HepG2 (cell line): ENCODE results near the gene CDH2. TPM values are rescaled to one million over a fixed set of nuclear protein-coding genes. Genes with fewer than 3 reads are reported as not detected.

Experiments used
- ARNTL ChIP-seq: sonication (generic); formaldehyde crosslinking; IDR thresholded peaks from 2 replicates; pipeline ENCODE4 v1.4.0; 2020; ENCODE audit warnings: mild to moderate bottlenecking, missing genetic modification reagents
- CEBPG ChIP-seq: IDR thresholded peaks from 2 replicates; pipeline ENCODE4 v1.6.1; 2016
- CREB1 ChIP-seq, 2 experiments: fragments of 450-650 bp in 1 of 2; IDR thresholded peaks; 2 replicates each; pipeline ENCODE4 v1.6.1; 2016 to 2017; ENCODE audit warnings: control low read depth in 1 of 2, mild to moderate bottlenecking in 1 of 2, missing compliant biosample characterization in 1 of 2, missing genetic modification characterization in 1 of 2
- ELF3 ChIP-seq: IDR thresholded peaks from 2 replicates; pipeline ENCODE4 v1.6.1; 2016; ENCODE audit warnings: missing genetic modification reagents, missing compliant biosample characterization
- ESRRA ChIP-seq: sonication (generic); formaldehyde crosslinking; IDR thresholded peaks from 2 replicates; pipeline ENCODE4 v1.5.1; 2020; ENCODE audit warnings: mild to moderate bottlenecking, low read depth, missing genetic modification reagents
- FIP1L1 ChIP-seq: fragments of 200-400 bp; formaldehyde crosslinking; IDR thresholded peaks from 2 replicates; pipeline ENCODE4 v1.6.1; 2018; ENCODE audit warnings: low read depth, mild to moderate bottlenecking, low read length, moderate library complexity, borderline replicate concordance; ENCODE audit not compliant: insufficient read depth
- HMGA1 ChIP-seq: sonication (generic); formaldehyde crosslinking; conservative IDR thresholded peaks from 2 replicates; pipeline ENCODE4 v1.4.0; 2020; ENCODE audit warnings: missing genetic modification reagents
- ISL2 ChIP-seq: sonication (generic); formaldehyde crosslinking; IDR thresholded peaks from 2 replicates; pipeline ENCODE4 v1.5.0; 2020; ENCODE audit warnings: missing genetic modification reagents
- JUND ChIP-seq: sonication (generic); formaldehyde crosslinking; IDR thresholded peaks from 2 replicates; pipeline ENCODE4 v1.8.0; 2022; ENCODE audit warnings: mild to moderate bottlenecking, missing genetic modification reagents
- KAT7 ChIP-seq: IDR thresholded peaks from 2 replicates; pipeline ENCODE4 v1.6.1; 2018; ENCODE audit warnings: borderline replicate concordance, missing compliant biosample characterization
- MATR3 ChIP-seq: sonication (generic); formaldehyde crosslinking; IDR thresholded peaks from 2 replicates; pipeline ENCODE4 v1.4.0; 2020; ENCODE audit warnings: missing genetic modification reagents
- MXI1 ChIP-seq: IDR thresholded peaks from 3 replicates; pipeline ENCODE4 v1.6.1; 2012; ENCODE audit warnings: low read depth, low read length, inconsistent platforms, borderline replicate concordance
- NKX3-1 ChIP-seq: sonication (generic); formaldehyde crosslinking; IDR thresholded peaks from 2 replicates; pipeline ENCODE4 v1.5.0; 2020; ENCODE audit warnings: missing genetic modification reagents
- SP5 ChIP-seq: IDR thresholded peaks from 2 replicates; pipeline ENCODE4 v1.6.1; 2016; ENCODE audit warnings: low read depth, borderline replicate concordance
- YEATS2 ChIP-seq: sonication (generic); formaldehyde crosslinking; IDR thresholded peaks from 2 replicates; pipeline ENCODE4 v1.4.0; 2020; ENCODE audit warnings: missing genetic modification reagents, borderline replicate concordance
- ZNF317 ChIP-seq: sonication (generic); formaldehyde crosslinking; IDR thresholded peaks from 2 replicates; pipeline ENCODE4 v1.5.0; 2020; ENCODE audit warnings: mild to moderate bottlenecking, missing genetic modification reagents
- ZNF44 ChIP-seq: sonication (generic); formaldehyde crosslinking; IDR thresholded peaks from 2 replicates; pipeline ENCODE4 v1.5.1; 2020; ENCODE audit warnings: mild to moderate bottlenecking, missing genetic modification reagents
- ZNF546 ChIP-seq: sonication (generic); formaldehyde crosslinking; conservative IDR thresholded peaks from 2 replicates; pipeline ENCODE4 v1.8.1; 2023; ENCODE audit warnings: mild to moderate bottlenecking, missing genetic modification reagents
- ZNF589 ChIP-seq: sonication (generic); formaldehyde crosslinking; conservative IDR thresholded peaks from 2 replicates; pipeline ENCODE4 v1.8.0; 2022; ENCODE audit warnings: mild to moderate bottlenecking, moderate library complexity, missing genetic modification reagents
- ZNF616 ChIP-seq: sonication (generic); formaldehyde crosslinking; IDR thresholded peaks from 2 replicates; pipeline ENCODE4 v1.5.0; 2020; ENCODE audit warnings: low read depth, mild to moderate bottlenecking, missing genetic modification reagents
- polyA plus RNA-seq, 8 experiments: library from polyadenylated mRNA; depleted of rRNA in 3 of 8; stranded (reverse) in 7 of 8; unstranded in 1 of 8; fragments of >200 nt; fragmentation: Illumina TruSeq in 4 of 8; extraction: Trizol in 4 of 8; gene quantifications; 2 replicates each; pipeline versions ENCODE4 v1.2.1 to v1.2.3, GENCODE V29; 2011 to 2016; ENCODE audit warnings: low read depth in 4 of 8, missing spikeins in 1 of 8, mixed read lengths in 1 of 8; ENCODE audit not compliant: insufficient read depth in 1 of 8
- total RNA-seq, 5 experiments: library from RNA; depleted of rRNA; stranded (reverse); fragments of >200 nt; fragmentation: Illumina TruSeq; extraction: Trizol; gene quantifications; 2 replicates each; pipeline ENCODE4 v1.2.3, GENCODE V29; 2016; ENCODE audit warnings: low read depth in 1 of 5
- TF ChIP-seq, protein P1 (sequence below): sonication (generic); formaldehyde crosslinking; IDR thresholded peaks from 2 replicates; pipeline ENCODE4 v1.4.0; 2020; ENCODE audit warnings: missing genetic modification reagents
- TF ChIP-seq, protein P2 (sequence below): IDR thresholded peaks from 2 replicates; pipeline ENCODE4 v1.6.1; 2016; ENCODE audit warnings: mild to moderate bottlenecking
- TF ChIP-seq, protein P3 (sequence below): sonication (generic); formaldehyde crosslinking; IDR thresholded peaks from 2 replicates; pipeline ENCODE4 v1.5.0; 2020; ENCODE audit warnings: mild to moderate bottlenecking, low read depth, missing genetic modification reagents, borderline replicate concordance
- TF ChIP-seq, protein P4 (sequence below): IDR thresholded peaks from 2 replicates; pipeline ENCODE4 v1.6.1; 2016; ENCODE audit warnings: mild to moderate bottlenecking, missing biosample characterization, missing genetic modification reagents
- TF ChIP-seq, protein P5 (sequence below): sonication (generic); formaldehyde crosslinking; IDR thresholded peaks from 2 replicates; pipeline ENCODE4 v1.4.0; 2020; ENCODE audit warnings: missing genetic modification reagents
- TF ChIP-seq, protein P6 (sequence below): sonication (generic); formaldehyde crosslinking; IDR thresholded peaks from 2 replicates; pipeline ENCODE4 v1.4.0; 2020; ENCODE audit warnings: missing genetic modification reagents
- TF ChIP-seq, protein P7 (sequence below): sonication (generic); formaldehyde crosslinking; IDR thresholded peaks from 2 replicates; pipeline ENCODE4 v1.8.0; 2022; ENCODE audit warnings: missing genetic modification reagents, mild to moderate bottlenecking, inconsistent platforms, borderline replicate concordance

Gene CDH2
- total and polyA plus RNA-seq, 2 of the 13 experiments (the other 11 are each of a cell fraction or from before 2014, with no cell fraction given): 18.6 to 36.1 TPM

DNA sequence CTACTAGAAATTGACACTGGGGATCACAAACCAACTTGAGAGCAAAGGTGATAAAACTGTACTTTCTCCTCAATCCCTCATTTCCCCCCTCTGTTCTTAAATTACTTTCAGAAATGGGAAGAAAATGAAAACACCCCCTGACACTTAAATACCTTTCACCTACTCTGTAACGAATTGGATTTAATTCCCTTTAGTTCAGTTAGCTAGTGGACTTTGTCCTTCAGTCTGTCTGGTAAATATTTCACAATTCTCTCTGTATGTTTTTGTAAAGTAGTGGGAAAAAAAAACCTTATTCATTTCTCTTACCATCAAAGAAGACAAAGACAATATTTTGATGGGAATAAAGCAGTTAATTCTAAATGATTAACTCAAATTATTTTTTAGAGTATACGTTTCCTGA, 85.7 kb downstream of the CDH2 start (continued):
- TF ChIP-seq, protein P1, sequence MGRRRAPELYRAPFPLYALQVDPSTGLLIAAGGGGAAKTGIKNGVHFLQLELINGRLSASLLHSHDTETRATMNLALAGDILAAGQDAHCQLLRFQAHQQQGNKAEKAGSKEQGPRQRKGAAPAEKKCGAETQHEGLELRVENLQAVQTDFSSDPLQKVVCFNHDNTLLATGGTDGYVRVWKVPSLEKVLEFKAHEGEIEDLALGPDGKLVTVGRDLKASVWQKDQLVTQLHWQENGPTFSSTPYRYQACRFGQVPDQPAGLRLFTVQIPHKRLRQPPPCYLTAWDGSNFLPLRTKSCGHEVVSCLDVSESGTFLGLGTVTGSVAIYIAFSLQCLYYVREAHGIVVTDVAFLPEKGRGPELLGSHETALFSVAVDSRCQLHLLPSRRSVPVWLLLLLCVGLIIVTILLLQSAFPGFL (CRISPR knock-in tag): no peak
- TF ChIP-seq ZNF589 (no peak), ZNF616 (CRISPR knock-in tag) (no peak), SP5 (CRISPR knock-in tag) (no peak), HMGA1 (CRISPR knock-in tag) (no peak), ARNTL (no peak), ZNF317 (CRISPR knock-in tag) (no peak), CEBPG (peak; percentile 93), MXI1 (no peak), ISL2 (CRISPR knock-in tag) (peak; percentile 78; the same call in 1 of the 2 replicates), YEATS2 (CRISPR knock-in tag) (no peak), ELF3 (CRISPR knock-in tag) (peak; percentile 54; the same call in 1 of the 2 replicates), ZNF44 (CRISPR knock-in tag) (no peak), FIP1L1 (no peak), ZNF546 (CRISPR knock-in tag) (no peak), JUND (CRISPR knock-in tag) (no peak), MATR3 (CRISPR knock-in tag) (no peak), ESRRA (CRISPR knock-in tag) (no peak), KAT7 (CRISPR knock-in tag) (no peak), CREB1 (IDR thresholded peaks at IDR 0.05) (no peak), CREB1 (CRISPR knock-in tag; IDR thresholded peaks at IDR 0.05) (no peak), NKX3-1 (CRISPR knock-in tag) (no peak)
- TF ChIP-seq, protein P2, sequence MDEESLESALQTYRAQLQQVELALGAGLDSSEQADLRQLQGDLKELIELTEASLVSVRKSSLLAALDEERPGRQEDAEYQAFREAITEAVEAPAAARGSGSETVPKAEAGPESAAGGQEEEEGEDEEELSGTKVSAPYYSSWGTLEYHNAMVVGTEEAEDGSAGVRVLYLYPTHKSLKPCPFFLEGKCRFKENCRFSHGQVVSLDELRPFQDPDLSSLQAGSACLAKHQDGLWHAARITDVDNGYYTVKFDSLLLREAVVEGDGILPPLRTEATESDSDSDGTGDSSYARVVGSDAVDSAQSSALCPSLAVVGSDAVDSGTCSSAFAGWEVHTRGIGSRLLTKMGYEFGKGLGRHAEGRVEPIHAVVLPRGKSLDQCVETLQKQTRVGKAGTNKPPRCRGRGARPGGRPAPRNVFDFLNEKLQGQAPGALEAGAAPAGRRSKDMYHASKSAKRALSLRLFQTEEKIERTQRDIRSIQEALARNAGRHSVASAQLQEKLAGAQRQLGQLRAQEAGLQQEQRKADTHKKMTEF (CRISPR knock-in tag): peak; percentile 71
- TF ChIP-seq, protein P3, sequence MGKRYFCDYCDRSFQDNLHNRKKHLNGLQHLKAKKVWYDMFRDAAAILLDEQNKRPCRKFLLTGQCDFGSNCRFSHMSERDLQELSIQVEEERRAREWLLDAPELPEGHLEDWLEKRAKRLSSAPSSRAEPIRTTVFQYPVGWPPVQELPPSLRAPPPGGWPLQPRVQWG (CRISPR knock-in tag): no peak
- TF ChIP-seq, protein P4, sequence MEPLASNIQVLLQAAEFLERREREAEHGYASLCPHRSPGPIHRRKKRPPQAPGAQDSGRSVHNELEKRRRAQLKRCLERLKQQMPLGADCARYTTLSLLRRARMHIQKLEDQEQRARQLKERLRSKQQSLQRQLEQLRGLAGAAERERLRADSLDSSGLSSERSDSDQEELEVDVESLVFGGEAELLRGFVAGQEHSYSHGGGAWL: no peak
- TF ChIP-seq, protein P5, sequence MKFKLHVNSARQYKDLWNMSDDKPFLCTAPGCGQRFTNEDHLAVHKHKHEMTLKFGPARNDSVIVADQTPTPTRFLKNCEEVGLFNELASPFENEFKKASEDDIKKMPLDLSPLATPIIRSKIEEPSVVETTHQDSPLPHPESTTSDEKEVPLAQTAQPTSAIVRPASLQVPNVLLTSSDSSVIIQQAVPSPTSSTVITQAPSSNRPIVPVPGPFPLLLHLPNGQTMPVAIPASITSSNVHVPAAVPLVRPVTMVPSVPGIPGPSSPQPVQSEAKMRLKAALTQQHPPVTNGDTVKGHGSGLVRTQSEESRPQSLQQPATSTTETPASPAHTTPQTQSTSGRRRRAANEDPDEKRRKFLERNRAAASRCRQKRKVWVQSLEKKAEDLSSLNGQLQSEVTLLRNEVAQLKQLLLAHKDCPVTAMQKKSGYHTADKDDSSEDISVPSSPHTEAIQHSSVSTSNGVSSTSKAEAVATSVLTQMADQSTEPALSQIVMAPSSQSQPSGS (CRISPR knock-in tag): no peak
- TF ChIP-seq, protein P6, sequence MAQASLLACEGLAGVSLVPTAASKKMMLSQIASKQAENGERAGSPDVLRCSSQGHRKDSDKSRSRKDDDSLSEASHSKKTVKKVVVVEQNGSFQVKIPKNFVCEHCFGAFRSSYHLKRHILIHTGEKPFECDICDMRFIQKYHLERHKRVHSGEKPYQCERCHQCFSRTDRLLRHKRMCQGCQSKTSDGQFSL (CRISPR knock-in tag): no peak
- TF ChIP-seq, protein P7, sequence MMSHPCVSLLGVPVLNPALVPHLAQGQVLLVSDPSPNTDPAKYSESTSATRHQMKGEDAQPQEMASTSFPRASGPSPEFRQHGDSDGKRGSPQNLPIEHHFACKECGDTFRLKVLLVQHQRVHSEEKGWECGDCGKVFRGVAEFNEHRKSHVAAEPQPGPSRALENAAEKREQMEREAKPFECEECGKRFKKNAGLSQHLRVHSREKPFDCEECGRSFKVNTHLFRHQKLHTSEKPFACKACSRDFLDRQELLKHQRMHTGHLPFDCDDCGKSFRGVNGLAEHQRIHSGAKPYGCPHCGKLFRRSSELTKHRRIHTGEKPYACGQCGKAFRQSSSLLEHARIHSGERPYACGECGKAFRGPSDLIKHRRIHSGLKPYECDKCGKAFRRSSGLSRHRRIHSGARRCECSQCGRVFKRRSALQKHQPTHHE: no peak
